H9 (cell line): Measurements from ENCODE around the gene TBX15. TPM values are rescaled to one million over a fixed set of nuclear protein-coding genes. Genes with fewer than 3 reads are reported as not detected.

Experiments
- DNase-seq: peaks from one replicate; pipeline ENCODE4 v3.0.0-alpha.2; 2017
- H2AFZ ChIP-seq: one replicate; pipeline ENCODE4 v1.6.1; 2013; ENCODE audit warnings: mild to moderate bottlenecking, low read length, control low read depth, moderate library complexity
- H2AK5ac ChIP-seq: 2 replicates; pipeline ENCODE4 v1.6.1; 2013; ENCODE audit warnings: low read length, control low read depth, mixed read lengths; ENCODE audit not compliant: insufficient read length
- H2BK120ac ChIP-seq: one replicate; pipeline ENCODE4 v1.6.1; 2013; ENCODE audit warnings: low read depth, mild to moderate bottlenecking, low read length, control low read depth, inconsistent platforms; ENCODE audit not compliant: poor library complexity, severe bottlenecking
- H2BK12ac ChIP-seq: 2 replicates; pipeline ENCODE4 v1.6.1; 2013; ENCODE audit warnings: low read length, control low read depth, mixed read lengths, low read depth; ENCODE audit not compliant: insufficient read length
- H2BK15ac ChIP-seq: 2 replicates; pipeline ENCODE4 v1.6.1; 2013; ENCODE audit warnings: low read depth, low read length, control low read depth
- H2BK20ac ChIP-seq: one replicate; pipeline ENCODE4 v1.6.1; 2013; ENCODE audit warnings: low read depth, mild to moderate bottlenecking, low read length, control low read depth, inconsistent platforms; ENCODE audit not compliant: poor library complexity, severe bottlenecking
- H2BK5ac ChIP-seq: 2 replicates; pipeline ENCODE4 v1.6.1; 2013; ENCODE audit warnings: low read length, control low read depth, mixed read lengths; ENCODE audit not compliant: insufficient read length
- H3K14ac ChIP-seq: 2 replicates; pipeline ENCODE4 v1.6.1; 2013; ENCODE audit warnings: low read length, control low read depth; ENCODE audit not compliant: insufficient read depth
- H3K18ac ChIP-seq: 2 replicates; pipeline ENCODE4 v1.6.1; 2013; ENCODE audit warnings: low read depth, mild to moderate bottlenecking, mixed read lengths, low read length, control low read depth; ENCODE audit not compliant: insufficient read length
- H3K23ac ChIP-seq: 2 replicates; pipeline ENCODE4 v1.6.1; 2013; ENCODE audit warnings: low read length, control low read depth, mixed read lengths, low read depth; ENCODE audit not compliant: insufficient read length
- H3K23me2 ChIP-seq: 2 replicates; pipeline ENCODE4 v1.6.1; 2013; ENCODE audit warnings: low read depth, mild to moderate bottlenecking, mixed read lengths, low read length, control low read depth; ENCODE audit not compliant: insufficient read length, poor library complexity, severe bottlenecking
- H3K27ac ChIP-seq: 2 replicates; pipeline ENCODE4 v1.5.1; 2013; ENCODE audit warnings: low read length, control low read depth, mixed read lengths, low read depth; ENCODE audit not compliant: insufficient read length
- H3K27me3 ChIP-seq: 2 replicates; pipeline ENCODE4 v1.6.1; 2013; ENCODE audit warnings: low read length, control low read depth, inconsistent platforms; ENCODE audit not compliant: insufficient read depth
- H3K4ac ChIP-seq: 2 replicates; pipeline ENCODE4 v1.6.1; 2013; ENCODE audit warnings: low read depth, mild to moderate bottlenecking, control low read depth, inconsistent platforms, low read length, moderate library complexity
- H3K4me1 ChIP-seq: 2 replicates; pipeline ENCODE4 v1.6.1; 2013; ENCODE audit warnings: low read length, control low read depth, inconsistent platforms; ENCODE audit not compliant: insufficient read depth
- H3K4me2 ChIP-seq: 2 replicates; pipeline ENCODE4 v1.6.1; 2013; ENCODE audit warnings: low read length, control low read depth, mixed read lengths; ENCODE audit not compliant: insufficient read length, insufficient read depth
- H3K56ac ChIP-seq: 2 replicates; pipeline ENCODE4 v1.6.1; 2013; ENCODE audit warnings: low read depth, mild to moderate bottlenecking, mixed read lengths, low read length, control low read depth; ENCODE audit not compliant: insufficient read length
- H3K79me1 ChIP-seq: 2 replicates; pipeline ENCODE4 v1.6.1; 2013; ENCODE audit warnings: low read depth, mild to moderate bottlenecking, moderate library complexity, low read length, control low read depth, inconsistent platforms; ENCODE audit not compliant: insufficient read depth, poor library complexity, severe bottlenecking
- H3K79me2 ChIP-seq: 2 replicates; pipeline ENCODE4 v1.6.1; 2013; ENCODE audit warnings: low read length, control low read depth, inconsistent platforms; ENCODE audit not compliant: insufficient read depth
- H3K9ac ChIP-seq: 2 replicates; pipeline ENCODE4 v1.6.1; 2013; ENCODE audit warnings: low read length, control low read depth, mixed read lengths; ENCODE audit not compliant: insufficient read length; ENCODE audit errors: extremely low read depth
- H3K9me3 ChIP-seq: one replicate; pipeline ENCODE4 v1.6.1; 2013; ENCODE audit warnings: low read depth, low read length, inconsistent platforms; ENCODE audit not compliant: control insufficient read depth
- H3T11ph ChIP-seq: one replicate; pipeline ENCODE4 v1.6.1; 2013; ENCODE audit warnings: mild to moderate bottlenecking, low read length, control low read depth, inconsistent platforms
- H4K20me1 ChIP-seq: one replicate; pipeline ENCODE4 v1.6.1; 2013; ENCODE audit not compliant: control insufficient read depth, insufficient read length, insufficient read depth
- H4K5ac ChIP-seq: 2 replicates; pipeline ENCODE4 v1.6.1; 2013; ENCODE audit warnings: low read depth, mild to moderate bottlenecking, mixed read lengths, low read length, control low read depth; ENCODE audit not compliant: insufficient read length
- H4K8ac ChIP-seq: replicated peaks from 2 replicates; pipeline ENCODE4 v1.6.1; 2013; ENCODE audit warnings: low read length, control low read depth, mixed read lengths, low read depth; ENCODE audit not compliant: insufficient read length
- H4K91ac ChIP-seq: 2 replicates; pipeline ENCODE4 v1.6.1; 2013; ENCODE audit warnings: low read depth, mild to moderate bottlenecking, moderate library complexity, mixed read lengths, low read length, control low read depth; ENCODE audit not compliant: insufficient read length
- H3K27ac Mint-ChIP-seq, 3 experiments: 2 replicates in 2 of 3; 3 replicates in 1 of 3; pipeline ENCODE4 v1.8.0; 2020 to 2021; ENCODE audit warnings: mixed read lengths in 3 of 3, mild to moderate bottlenecking in 1 of 3, moderate library complexity in 1 of 3
- H3K27me3 Mint-ChIP-seq: 2 replicates; pipeline ENCODE4 v1.8.0; 2021; ENCODE audit warnings: low read depth, mild to moderate bottlenecking, moderate library complexity, mixed read lengths
- H3K36me3 Mint-ChIP-seq, 3 experiments: 2 replicates in 2 of 3; 3 replicates in 1 of 3; pipeline ENCODE4 v1.8.0; 2020 to 2021; ENCODE audit warnings: low read depth in 3 of 3, mixed read lengths in 3 of 3; ENCODE audit not compliant: insufficient read depth in 1 of 3
- H3K4me1 Mint-ChIP-seq, 2 experiments: 2 replicates each; pipeline ENCODE4 v1.8.0; 2020; ENCODE audit warnings: mixed read lengths in 2 of 2
- H3K4me3 Mint-ChIP-seq, 2 experiments: 2 replicates in 1 of 2; 3 replicates in 1 of 2; pipeline ENCODE4 v1.8.0; 2020 to 2021; ENCODE audit warnings: mild to moderate bottlenecking in 2 of 2, mixed read lengths in 2 of 2, moderate library complexity in 1 of 2
- H3K9me3 Mint-ChIP-seq, 2 experiments: 2 replicates in 1 of 2; 3 replicates in 1 of 2; pipeline ENCODE4 v1.8.0; 2020; ENCODE audit warnings: mild to moderate bottlenecking in 2 of 2, mixed read lengths in 2 of 2, moderate library complexity in 1 of 2
- CTCF ChIP-seq: fragments of 200-600 bp; sonication (generic); conservative IDR thresholded peaks from 3 replicates; pipeline ENCODE4 v1.8.0; 2021; ENCODE audit warnings: antibody characterized with exemption, mild to moderate bottlenecking
- WGBS: extraction: QIAGEN DNeasy Blood & Tissue Kit; methylation state at CpG from one replicate; pipeline ENCODE4 v1.1.7; 2013; ENCODE audit warnings: missing lambda C conversion rate, low lambda C conversion rate, mixed read lengths; ENCODE audit not compliant: insufficient read length; ENCODE audit errors: extremely low coverage; 5-methylcytosine and 5-hydroxymethylcytosine counted together
- total RNA-seq: library from RNA; stranded (reverse); gene quantifications from 2 replicates; pipeline ENCODE4 v1.2.1, GENCODE V29; 2021

Gene TBX15
- total RNA-seq, 1 experiment from 2014 or later = 0.07 TPM

GRCh38 chr1:118877668-118878396 is 110.3 kb downstream of the TBX15 start:
- no peak overlapping the region for H3K4me2 ChIP-seq
- no peak overlapping the region for H4K5ac ChIP-seq
- no peak overlapping the region for H3K23ac ChIP-seq
- no peak overlapping the region for H3K56ac ChIP-seq
- H3K79me2 ChIP-seq = no peaks in the 10 kb centered on the region
- no peaks in the 10 kb centered on the region for H3K4me1 ChIP-seq
- H2AK5ac ChIP-seq = no peak overlapping the region
- H3K4me1 Mint-ChIP-seq = no peaks in the 10 kb centered on the region; a peak in 1 of 4 replicates
- no peak overlapping the region for H2BK12ac ChIP-seq
- no peaks in the 10 kb centered on the region for H3K23me2 ChIP-seq
- H4K20me1 ChIP-seq = no peaks in the 10 kb centered on the region
- H3K9me3 ChIP-seq = no peaks in the 10 kb centered on the region
- H2BK15ac ChIP-seq = no peak overlapping the region
- no peak overlapping the region for H2BK5ac ChIP-seq
- no peak overlapping the region for H4K91ac ChIP-seq
- H3K4ac ChIP-seq = no peak overlapping the region
- H3K14ac ChIP-seq = no peak overlapping the region
- no peak for DNase-seq
- no peak overlapping the region for H3K27ac Mint-ChIP-seq
- H3T11ph ChIP-seq = no peak overlapping the region
- H3K18ac ChIP-seq = no peak overlapping the region
- H3K27me3 ChIP-seq = no peaks in the 10 kb centered on the region
- no peak overlapping the region for H4K8ac ChIP-seq
- TF ChIP-seq CTCF = no peak
- WGBS = no CpG with 5 or more reads among the region's 3 CpGs
- no peaks in the 10 kb centered on the region for H3K79me1 ChIP-seq
- H2BK20ac ChIP-seq = no peak overlapping the region
- H3K27ac ChIP-seq = no peak overlapping the region
- no peak overlapping the region for H2BK120ac ChIP-seq
- H2AFZ ChIP-seq = no peak overlapping the region
- no peak overlapping the region for H3K4me3 Mint-ChIP-seq
- no peaks in the 10 kb centered on the region for H3K27me3 Mint-ChIP-seq
- no peaks in the 10 kb centered on the region; a peak in 1 of 5 replicates for H3K9me3 Mint-ChIP-seq
- H3K9ac ChIP-seq = no peak overlapping the region
- no peaks in the 10 kb centered on the region for H3K36me3 Mint-ChIP-seq
